SU-DHL-6 (cell line): ENCODE measurements around the gene PVR.

Experiments
- EZH2phosphoT487 ChIP-seq: fragments of 200-600 bp; sonication (generic), shearing (Covaris generic); conservative IDR thresholded peaks from 2 replicates; pipeline ENCODE4 v1.6.1; 2018; ENCODE audit warnings: mild to moderate bottlenecking, antibody characterized with exemption, low read length, moderate library complexity, mixed read lengths
- TF ChIP-seq, protein P1 (sequence below): fragments of 200-600 bp; sonication (generic); IDR thresholded peaks from one replicate; pipeline ENCODE4 v1.5.1; 2017; ENCODE audit warnings: antibody characterized with exemption, mild to moderate bottlenecking, low read length, moderate library complexity; ENCODE audit not compliant: insufficient read depth, poor library complexity, severe bottlenecking

DNA sequence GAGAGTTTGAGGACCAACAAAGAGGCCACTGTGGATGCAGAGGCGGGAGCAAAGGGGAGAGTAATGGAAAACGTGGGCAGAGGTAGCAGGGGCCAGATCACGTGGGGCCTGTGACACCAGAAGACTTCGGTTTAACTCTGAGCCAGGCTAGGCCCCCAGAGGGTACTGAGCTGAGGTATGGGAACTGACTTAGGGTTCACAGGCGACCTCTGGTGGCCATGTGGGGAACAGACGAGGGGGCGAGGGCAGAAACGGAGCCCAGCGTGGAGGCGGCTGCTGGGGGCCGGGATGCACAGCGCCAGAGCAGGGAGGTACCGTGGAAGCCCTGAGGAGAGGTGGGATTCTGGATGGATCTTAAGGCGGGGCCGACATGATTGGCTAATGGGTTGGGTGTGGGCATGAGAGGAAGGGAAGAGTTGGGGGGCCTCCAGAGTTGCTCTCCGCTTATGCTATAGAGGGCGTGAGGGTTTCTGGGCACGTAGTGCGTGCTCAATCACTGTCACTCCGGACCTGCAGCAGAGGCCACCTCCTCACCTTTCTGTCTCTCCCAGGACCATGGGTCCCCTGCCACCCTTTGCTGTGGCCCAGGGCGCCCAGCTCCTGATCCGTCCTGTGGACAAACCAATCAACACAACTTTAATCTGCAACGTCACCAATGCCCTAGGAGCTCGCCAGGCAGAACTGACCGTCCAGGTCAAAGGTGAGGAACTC, 13.7 kb downstream of the PVR start:
- TF ChIP-seq, protein P1, sequence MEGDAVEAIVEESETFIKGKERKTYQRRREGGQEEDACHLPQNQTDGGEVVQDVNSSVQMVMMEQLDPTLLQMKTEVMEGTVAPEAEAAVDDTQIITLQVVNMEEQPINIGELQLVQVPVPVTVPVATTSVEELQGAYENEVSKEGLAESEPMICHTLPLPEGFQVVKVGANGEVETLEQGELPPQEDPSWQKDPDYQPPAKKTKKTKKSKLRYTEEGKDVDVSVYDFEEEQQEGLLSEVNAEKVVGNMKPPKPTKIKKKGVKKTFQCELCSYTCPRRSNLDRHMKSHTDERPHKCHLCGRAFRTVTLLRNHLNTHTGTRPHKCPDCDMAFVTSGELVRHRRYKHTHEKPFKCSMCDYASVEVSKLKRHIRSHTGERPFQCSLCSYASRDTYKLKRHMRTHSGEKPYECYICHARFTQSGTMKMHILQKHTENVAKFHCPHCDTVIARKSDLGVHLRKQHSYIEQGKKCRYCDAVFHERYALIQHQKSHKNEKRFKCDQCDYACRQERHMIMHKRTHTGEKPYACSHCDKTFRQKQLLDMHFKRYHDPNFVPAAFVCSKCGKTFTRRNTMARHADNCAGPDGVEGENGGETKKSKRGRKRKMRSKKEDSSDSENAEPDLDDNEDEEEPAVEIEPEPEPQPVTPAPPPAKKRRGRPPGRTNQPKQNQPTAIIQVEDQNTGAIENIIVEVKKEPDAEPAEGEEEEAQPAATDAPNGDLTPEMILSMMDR = peak; percentile 86
- TF ChIP-seq EZH2phosphoT487 = no peak
